GM21390 (cell line): ENCODE data around the gene REEP5.

ENCODE experiments used
- ATAC-seq: cut with Tn5 transposase; IDR thresholded peaks from one replicate; pipeline ENCODE4 v1.9.1; 2021; ENCODE audit not compliant: unreplicated experiment

The REEP5 gene

GRCh38 chr5:112848116-112848811 lies 73.8 kb downstream of the REEP5 start:
- ATAC-seq = peak; percentile 100

DNA sequence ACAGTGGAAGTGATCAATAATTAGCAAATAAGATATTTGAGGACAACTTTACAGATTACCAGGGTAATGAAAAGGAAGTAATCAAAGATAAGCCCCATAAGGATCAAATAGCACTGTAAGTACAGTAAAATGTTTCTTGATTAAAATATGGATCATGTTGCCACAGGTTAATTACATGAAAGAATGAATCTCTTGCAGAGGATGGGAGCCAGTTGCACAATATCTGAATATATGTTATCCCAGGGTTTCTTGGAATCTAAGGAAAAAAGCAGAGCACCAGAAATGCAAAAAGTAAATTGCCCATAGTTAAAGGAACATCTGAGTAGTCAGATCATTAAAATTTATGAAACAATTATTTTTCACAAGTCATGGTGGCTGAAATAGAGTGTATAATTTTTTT lies 74.7 kb downstream of the REEP5 start:
- ATAC-seq = no peak

GRCh38 chr5:112846556-112846955 lies 75.5 kb downstream of the REEP5 start:
- ATAC-seq = no peak

DNA sequence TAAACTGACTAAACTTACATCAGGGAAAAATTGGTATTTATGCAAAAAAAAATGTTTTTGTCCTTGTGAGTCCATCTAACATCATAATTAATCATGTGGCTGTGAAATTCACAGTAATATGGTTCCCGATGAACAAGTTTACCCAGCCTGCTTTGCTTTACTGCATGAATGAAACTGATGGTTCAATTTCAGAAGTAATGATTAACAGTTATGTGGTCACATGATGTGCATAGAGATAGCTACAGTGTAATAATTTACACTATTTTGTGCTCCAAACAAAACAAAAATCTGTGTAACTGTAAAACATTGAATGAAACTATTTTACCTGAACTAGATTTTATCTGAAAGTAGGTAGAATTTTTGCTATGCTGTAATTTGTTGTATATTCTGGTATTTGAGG lies 77.5 kb downstream of the REEP5 start:
- no peak for ATAC-seq

DNA sequence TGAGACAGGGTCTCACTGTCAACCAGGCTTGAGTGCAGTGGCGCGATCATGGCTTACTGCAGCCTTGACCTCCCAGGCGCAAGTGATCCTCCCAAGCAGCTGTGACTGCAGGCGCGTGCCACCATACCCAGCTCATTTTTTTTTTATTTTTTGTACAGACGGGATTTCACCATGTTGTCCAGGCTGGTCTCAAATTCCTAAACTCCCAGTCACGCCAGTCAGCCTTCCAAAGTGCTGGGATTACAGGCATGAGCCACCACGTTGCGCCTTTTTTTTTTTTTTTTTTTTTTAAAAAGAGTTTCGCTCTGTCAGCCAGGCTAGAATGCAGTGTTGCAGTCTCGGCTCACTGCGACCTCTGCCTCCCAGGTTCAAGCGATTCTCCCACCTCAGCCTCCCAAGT lies 88.1 kb downstream of the REEP5 start:
- no peak for ATAC-seq

DNA sequence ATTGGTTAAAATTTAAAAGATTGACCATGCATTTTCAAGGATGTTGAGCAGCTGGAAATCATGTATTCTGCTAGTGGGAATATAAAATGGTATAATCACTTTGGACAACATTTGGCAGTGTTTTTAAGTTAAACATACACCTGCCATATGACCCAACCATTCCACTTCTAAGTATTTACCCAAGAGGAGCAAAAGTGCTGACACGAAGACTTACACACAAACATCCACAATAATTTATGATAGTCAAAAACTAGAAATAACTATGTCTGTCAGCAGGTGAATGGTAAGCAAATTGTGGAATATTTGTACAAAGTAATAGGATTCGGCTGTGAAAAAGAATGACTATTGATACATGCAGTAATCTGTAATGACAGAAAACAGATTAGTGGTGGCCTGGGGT lies 91.6 kb downstream of the REEP5 start:
- no peak for ATAC-seq
